Erythroblast (primary cell): Measurements from ENCODE around the gene TRMT61A.

ENCODE experiments used
- GATA1 ChIP-seq: IDR thresholded peaks from 2 replicates; pipeline ENCODE4 v1.6.1; 2011; ENCODE audit warnings: low read depth, mild to moderate bottlenecking, control low read depth, low read length, moderate library complexity
- POLR2A ChIP-seq: IDR thresholded peaks from 2 replicates; pipeline ENCODE4 v1.6.1; 2011; ENCODE audit warnings: mild to moderate bottlenecking, low read length

DNA sequence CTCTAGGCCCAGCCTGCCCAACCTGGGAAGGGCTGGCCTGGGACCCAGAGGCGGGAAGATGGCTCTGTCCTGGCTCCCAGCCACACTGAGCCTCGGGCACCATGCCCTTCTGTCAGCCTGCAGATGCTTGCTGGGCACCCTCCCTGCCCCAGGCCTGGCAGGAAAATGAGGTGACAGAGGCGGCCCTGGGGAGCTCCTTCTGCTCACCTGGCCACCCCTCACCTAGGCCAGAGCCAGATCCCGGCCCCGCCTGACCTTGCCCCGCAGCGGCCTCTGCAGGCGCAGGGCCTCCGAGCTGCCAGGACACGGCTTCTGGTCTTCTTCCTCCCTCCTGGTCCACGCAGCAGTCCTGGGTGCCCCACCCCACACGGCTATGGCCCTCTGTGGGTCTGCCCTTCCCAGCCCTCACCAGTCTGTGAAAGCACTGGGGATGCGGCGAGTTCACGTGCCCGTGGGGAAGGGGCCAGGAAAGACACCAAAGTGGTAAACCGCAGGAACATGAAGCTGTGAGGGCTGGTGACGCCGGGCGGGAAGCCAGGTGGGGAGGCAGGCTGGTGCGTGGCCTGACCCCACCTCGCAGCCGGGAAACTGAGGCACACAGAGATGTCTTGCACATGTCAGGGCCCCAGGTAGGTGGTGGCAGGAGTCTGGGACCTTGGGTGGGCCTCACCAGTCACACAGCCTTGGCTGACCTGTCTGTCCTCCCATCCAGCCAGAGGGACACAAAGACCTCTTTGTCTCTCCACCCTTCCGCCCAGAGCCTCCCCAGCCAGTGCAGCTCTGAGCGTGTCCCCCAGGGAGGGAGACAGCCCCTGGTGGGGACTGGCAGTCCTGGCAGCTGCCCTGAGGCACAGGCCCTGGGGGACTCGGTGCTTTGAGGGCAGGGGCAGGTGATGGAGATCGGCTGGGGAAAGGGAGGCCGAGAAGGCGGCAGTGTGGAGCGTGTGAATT lies 20.6 kb downstream of the TRMT61A start:
- no peak for TF ChIP-seq POLR2A
- no peak for TF ChIP-seq GATA1
